ENCODE data around the gene TNS1. TPM values are rescaled to one million over a fixed set of nuclear protein-coding genes. Genes with fewer than 3 reads are reported as not detected.

The TNS1 gene
- total RNA-seq, 2 donors from 2014 or later = 3.3 to 4.2 TPM

GRCh38 chr2:218011653-218012040 lies 8.9 kb upstream of the TNS1 start:
- DNase-seq = no peak
- no peak overlapping the region for H3K9ac ChIP-seq (ENCODE audit: extremely low read depth, low read length, poor library complexity, severe bottlenecking)
- Mint-ChIP-seq H3K36me3 (ENCODE audit: low read depth) (no peaks in the 10 kb centered on the region), H3K9me3 (no peaks in the 10 kb centered on the region), H3K27me3 (ENCODE audit: insufficient read depth) (peaks cover 54% of the 10 kb centered on the region), H3K27ac (no peak overlapping the region), H3K4me1 (peaks cover 9% of the 10 kb centered on the region), H3K4me3 (no peak overlapping the region)
- no peak overlapping the region for H3K4me3 ChIP-seq (ENCODE audit: low read length)
- no peaks in the 10 kb centered on the region for H3K9me3 ChIP-seq (ENCODE audit: control insufficient read depth, low read length)
- no peak for TF ChIP-seq CTCF (conservative IDR thresholded peaks at IDR 0.05)
- no peaks in the 10 kb centered on the region for H3K4me1 ChIP-seq (ENCODE audit: control insufficient read depth, insufficient read depth, low read length)
- H3K36me3 ChIP-seq (ENCODE audit: control insufficient read depth, insufficient read depth, low read length) = no peaks in the 10 kb centered on the region
- 78 to 87% methylated on average over 3 to 6 of the region's 8 CpGs for WGBS, 2 experiments (ENCODE audit: insufficient coverage in 1 of 2, insufficient read length in 1 of 2)
- H3K27ac ChIP-seq (ENCODE audit: low read depth, low read length) = no peak overlapping the region
- peaks cover 38% of the 10 kb centered on the region for H3K27me3 ChIP-seq (ENCODE audit: control insufficient read depth, insufficient read depth, low read length, poor library complexity, severe bottlenecking)

- H3K27ac Mint-ChIP-seq = no peak overlapping the region
- no peaks in the 10 kb centered on the region for H3K36me3 Mint-ChIP-seq (ENCODE audit: low read depth)
- H3K4me3 Mint-ChIP-seq = peak overlapping the region; percentile 54
- no peak overlapping the region for H3K27ac ChIP-seq (ENCODE audit: low read depth, low read length)
- H3K4me1 ChIP-seq (ENCODE audit: control insufficient read depth, insufficient read depth, low read length) = no peaks in the 10 kb centered on the region
- no peak for TF ChIP-seq CTCF (conservative IDR thresholded peaks at IDR 0.05)
- H3K4me1 Mint-ChIP-seq = peaks cover 9% of the 10 kb centered on the region
- peaks cover 38% of the 10 kb centered on the region for H3K27me3 ChIP-seq (ENCODE audit: control insufficient read depth, insufficient read depth, low read length, poor library complexity, severe bottlenecking)
- 61 to 74% methylated on average over 4 to 12 of the region's 12 CpGs for WGBS, 2 experiments (ENCODE audit: insufficient coverage in 1 of 2, insufficient read length in 1 of 2)
- H3K36me3 ChIP-seq (ENCODE audit: control insufficient read depth, insufficient read depth, low read length) = no peaks in the 10 kb centered on the region
- no peak overlapping the region for H3K9ac ChIP-seq (ENCODE audit: extremely low read depth, low read length, poor library complexity, severe bottlenecking)
- DNase-seq = no peak
- H3K9me3 Mint-ChIP-seq = no peaks in the 10 kb centered on the region
- no peaks in the 10 kb centered on the region for H3K9me3 ChIP-seq (ENCODE audit: control insufficient read depth, low read length)
- peaks cover 53% of the 10 kb centered on the region for H3K27me3 Mint-ChIP-seq (ENCODE audit: insufficient read depth)
- no peak overlapping the region for H3K4me3 ChIP-seq (ENCODE audit: low read length)
These were observed 8.3 kb upstream of the TNS1 start for GRCh38 chr2:218010984-218011652.

- H3K4me3 ChIP-seq (ENCODE audit: low read length) = peak overlapping the region; percentile 71
- TF ChIP-seq CTCF (conservative IDR thresholded peaks at IDR 0.05) = peak; percentile 71
- no peaks in the 10 kb centered on the region for H3K9me3 ChIP-seq (ENCODE audit: control insufficient read depth, low read length)
- H3K27ac ChIP-seq (ENCODE audit: low read depth, low read length) = no peak overlapping the region
- peaks cover 7% of the 10 kb centered on the region for H3K4me1 Mint-ChIP-seq
- peak; percentile 83 for DNase-seq
- no peaks in the 10 kb centered on the region for H3K36me3 ChIP-seq (ENCODE audit: control insufficient read depth, insufficient read depth, low read length)
- WGBS, 2 experiments (ENCODE audit: insufficient coverage in 1 of 2, insufficient read length in 1 of 2) = 5 to 6% methylated on average over 34 to 72 of the region's 72 CpGs
- H3K27me3 ChIP-seq (ENCODE audit: control insufficient read depth, insufficient read depth, low read length, poor library complexity, severe bottlenecking) = peaks cover 38% of the 10 kb centered on the region
- H3K27ac Mint-ChIP-seq = no peak overlapping the region
- H3K27me3 Mint-ChIP-seq (ENCODE audit: insufficient read depth) = peaks cover 53% of the 10 kb centered on the region
- no peaks in the 10 kb centered on the region for H3K4me1 ChIP-seq (ENCODE audit: control insufficient read depth, insufficient read depth, low read length)
- no peaks in the 10 kb centered on the region for H3K36me3 Mint-ChIP-seq (ENCODE audit: low read depth)
- H3K9ac ChIP-seq (ENCODE audit: extremely low read depth, low read length, poor library complexity, severe bottlenecking) = no peak overlapping the region
- peak overlapping the region; percentile 54 for H3K4me3 Mint-ChIP-seq
- H3K9me3 Mint-ChIP-seq = no peaks in the 10 kb centered on the region
These were observed 7.6 kb upstream of the TNS1 start for GRCh38 chr2:218010140-218010983.
